Measurements from ENCODE around the gene TSPAN1.

Gene TSPAN1

GRCh38 chr1:46187106-46187869 lies 12.4 kb downstream of the TSPAN1 start:
- no peak for DNase-seq (ENCODE audit: low read depth in 2 of 2)

GRCh38 chr1:46188295-46189030 lies 13.6 kb downstream of the TSPAN1 start:
- DNase-seq (ENCODE audit: low read depth in 2 of 2) = no peak

- DNase-seq (ENCODE audit: low read depth in 2 of 2) = no peak
These were observed 15.7 kb downstream of the TSPAN1 start for GRCh38 chr1:46190539-46190938.

GRCh38 chr1:46191033-46191701 lies 16.3 kb downstream of the TSPAN1 start:
- DNase-seq (ENCODE audit: low read depth in 2 of 2) = no peak

- DNase-seq (ENCODE audit: low read depth in 2 of 2) = no peak
These were observed 17.3 kb downstream of the TSPAN1 start for GRCh38 chr1:46192171-46192570.

- DNase-seq (ENCODE audit: low read depth in 2 of 2) = no peak
These were observed 18.4 kb downstream of the TSPAN1 start for GRCh38 chr1:46193285-46193684.

- no peak for DNase-seq (ENCODE audit: low read depth in 2 of 2)
These were observed 19.2 kb downstream of the TSPAN1 start for GRCh38 chr1:46193984-46194570.

- DNase-seq (ENCODE audit: low read depth in 2 of 2) = no peak
These were observed 19.8 kb downstream of the TSPAN1 start for GRCh38 chr1:46194641-46195193.

GRCh38 chr1:46196609-46197008 lies 21.7 kb downstream of the TSPAN1 start:
- no peak for DNase-seq (ENCODE audit: low read depth in 2 of 2)

GRCh38 chr1:46197560-46197963 lies 22.7 kb downstream of the TSPAN1 start:
- no peak for DNase-seq (ENCODE audit: low read depth in 2 of 2)

- peak; percentile 64 to 65 for DNase-seq (ENCODE audit: low read depth in 2 of 2)
These were observed 23.3 kb downstream of the TSPAN1 start, which contains the start of gene POMGNT1 for GRCh38 chr1:46197964-46198811. POMGNT1 (minus strand) TSS chr1:46198434; CDS start chr1:46197821, 613 bp downstream.

- DNase-seq (ENCODE audit: low read depth in 2 of 2) = no peak
These were observed 24.4 kb downstream of the TSPAN1 start for GRCh38 chr1:46199233-46199749.

- no peak for DNase-seq (ENCODE audit: low read depth in 2 of 2)
These were observed 29.0 kb downstream of the TSPAN1 start for GRCh38 chr1:46203738-46204405.

- DNase-seq (ENCODE audit: low read depth in 2 of 2) = no peak
These were observed 29.5 kb downstream of the TSPAN1 start for GRCh38 chr1:46204406-46204742.

- DNase-seq (ENCODE audit: low read depth in 2 of 2) = no peak
These were observed 30.3 kb downstream of the TSPAN1 start for GRCh38 chr1:46205141-46205540.

GRCh38 chr1:46205791-46206190 lies 30.9 kb downstream of the TSPAN1 start:
- no peak for DNase-seq (ENCODE audit: low read depth in 2 of 2)

GRCh38 chr1:46206399-46206798 lies 31.5 kb downstream of the TSPAN1 start:
- no peak for DNase-seq (ENCODE audit: low read depth in 2 of 2)

GRCh38 chr1:46210561-46210960 lies 35.7 kb downstream of the TSPAN1 start:
- DNase-seq (ENCODE audit: low read depth in 2 of 2) = no peak

- no peak for DNase-seq (ENCODE audit: low read depth in 2 of 2)
These were observed 36.2 kb downstream of the TSPAN1 start for GRCh38 chr1:46211051-46211450.

GRCh38 chr1:46215504-46215903 lies 40.6 kb downstream of the TSPAN1 start:
- no peak for DNase-seq (ENCODE audit: low read depth in 2 of 2)
